GF-D8 (cell line): ENCODE measurements around the gene SCN5A.

Source experiments
- DNase-seq: peaks from one replicate; lab custom pipeline; 2025; lab: John Stamatoyannopoulos, UW

The SCN5A gene

GRCh38 chr3:38623539-38623938, 25.9 kb downstream of the SCN5A start:
- DNase-seq: no peak

DNA sequence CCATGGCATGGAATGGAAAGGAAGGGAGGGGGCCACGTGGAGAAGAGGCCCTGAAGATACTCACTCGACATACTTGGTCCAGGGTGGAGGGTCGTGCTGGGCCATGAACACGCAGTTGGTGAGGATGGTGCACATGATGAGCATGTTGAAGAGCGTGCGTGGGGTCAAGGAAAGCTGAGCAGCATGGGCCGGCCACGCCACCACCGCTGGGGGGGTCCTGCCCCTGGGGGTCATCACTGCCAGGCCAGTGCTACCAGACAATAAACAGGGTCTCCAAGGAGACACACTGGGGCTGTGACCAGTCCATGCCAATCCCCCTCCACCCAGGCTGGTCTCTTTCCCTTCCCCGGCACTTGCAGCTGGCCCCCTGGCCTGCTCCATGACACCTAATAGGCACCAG, 27.2 kb downstream of the SCN5A start:
- DNase-seq: no peak

DNA sequence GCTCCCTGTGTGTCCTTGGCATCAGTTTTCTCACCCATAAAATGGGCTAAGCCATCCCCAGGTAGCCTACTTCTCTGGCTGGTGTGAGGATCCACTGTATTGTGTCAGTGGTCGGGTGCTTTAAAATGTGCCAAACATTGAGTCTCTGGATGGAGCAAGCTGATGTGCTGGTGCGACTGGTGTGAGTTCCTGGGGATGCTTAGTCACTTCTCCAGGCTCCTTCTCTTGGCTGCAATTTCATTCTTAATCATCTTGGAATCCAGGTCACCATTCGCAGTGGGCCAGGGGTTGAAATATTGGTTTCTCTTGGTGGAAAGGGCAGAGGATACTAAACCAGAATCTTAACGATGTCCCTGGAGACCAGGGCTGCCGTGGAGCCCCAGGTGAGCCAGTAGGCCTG, 29.3 kb downstream of the SCN5A start:
- DNase-seq: no peak

- DNase-seq: no peak
Observed at GRCh38 chr3:38618343-38618742, 31.1 kb downstream of the SCN5A start.

- DNase-seq: no peak
Observed at GRCh38 chr3:38617586-38617985, 31.9 kb downstream of the SCN5A start.

- DNase-seq: no peak
Observed at GRCh38 chr3:38617137-38617536, 32.4 kb downstream of the SCN5A start.

DNA sequence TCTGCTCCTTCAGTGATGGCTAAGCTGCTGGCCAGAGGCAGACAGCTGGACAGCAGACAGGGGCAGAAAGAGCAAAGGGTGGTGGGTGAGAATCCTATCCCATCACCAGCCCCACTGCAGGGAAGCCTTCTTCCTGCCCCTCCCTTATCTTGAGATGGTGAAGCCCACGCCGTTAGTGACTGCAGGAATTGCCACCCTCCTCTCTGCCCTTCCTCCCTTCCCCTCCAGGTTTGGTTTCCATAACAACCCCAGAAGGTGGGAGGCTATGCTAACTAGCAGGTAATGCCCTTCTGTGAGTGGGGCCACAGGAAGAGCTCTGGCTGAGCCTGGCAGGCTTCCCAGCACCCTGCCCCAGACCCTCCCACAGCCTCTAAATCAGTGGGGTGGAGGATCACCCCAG, 32.8 kb downstream of the SCN5A start:
- no peak for DNase-seq

DNA sequence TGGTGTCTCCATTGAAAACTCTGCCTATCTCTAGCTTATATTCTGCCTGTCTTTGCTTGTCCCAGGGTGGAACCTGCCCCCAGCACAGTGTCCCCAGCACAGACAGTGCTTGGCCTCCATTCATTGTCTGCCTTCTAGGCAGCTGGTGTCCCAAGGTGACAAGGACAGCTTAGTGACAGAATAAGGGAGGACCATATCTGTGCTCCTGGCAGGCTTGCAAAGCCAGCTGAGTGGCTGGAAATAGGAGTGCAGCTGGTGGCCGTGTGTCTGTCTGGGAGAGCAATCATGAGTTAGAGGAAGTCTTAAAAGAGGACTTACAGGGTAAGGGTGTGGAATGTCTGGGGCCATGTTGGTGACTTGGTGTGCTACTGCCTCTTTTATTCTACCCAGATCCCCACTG, 33.4 kb downstream of the SCN5A start:
- DNase-seq: no peak

GRCh38 chr3:38614651-38615352, 34.7 kb downstream of the SCN5A start:
- DNase-seq: no peak

- DNase-seq: no peak
Observed at GRCh38 chr3:38614091-38614490, 35.4 kb downstream of the SCN5A start.

DNA sequence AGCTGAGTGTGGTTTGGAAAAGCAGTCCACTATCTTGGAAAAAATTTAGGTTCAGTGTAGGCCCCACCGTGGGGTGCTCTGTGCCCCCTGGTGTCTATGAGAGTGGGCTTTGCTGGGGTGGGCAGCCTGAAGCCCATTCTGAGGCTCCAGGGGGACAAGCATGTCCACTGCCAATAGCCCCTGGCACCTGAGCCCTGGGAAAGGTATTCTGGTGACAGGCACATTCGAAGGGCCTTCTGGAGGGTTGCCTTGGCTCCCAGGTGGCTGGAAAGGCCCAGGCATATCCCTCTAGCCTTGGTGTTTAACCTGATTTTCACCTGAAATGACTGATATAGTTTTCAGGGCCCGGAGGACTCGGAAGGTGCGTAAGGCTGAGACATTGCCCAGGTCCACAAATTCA, 36.1 kb downstream of the SCN5A start:
- DNase-seq: no peak

GRCh38 chr3:38611866-38612265, 37.6 kb downstream of the SCN5A start:
- DNase-seq: no peak

- no peak for DNase-seq
Observed at GRCh38 chr3:38610934-38611333, 38.6 kb downstream of the SCN5A start.

DNA sequence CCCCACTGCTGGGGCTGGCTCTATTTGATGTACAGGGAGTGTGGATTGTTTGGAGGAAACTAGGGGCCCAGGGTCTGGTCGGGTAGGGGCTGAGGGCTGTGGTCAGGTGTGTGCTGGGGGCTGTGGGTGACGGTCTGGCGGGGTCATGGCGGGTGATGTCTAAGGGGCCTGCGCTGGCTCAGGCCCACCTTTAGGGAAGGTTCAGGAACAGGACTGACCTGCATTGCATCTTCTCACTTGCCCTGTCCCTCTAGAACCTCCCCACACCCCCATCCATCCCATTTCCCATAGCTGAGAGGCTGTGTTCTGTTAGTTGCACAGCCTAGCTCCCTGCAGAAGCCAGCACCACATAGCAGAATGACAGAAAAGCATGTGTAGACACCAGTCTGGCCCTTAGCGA, 39.1 kb downstream of the SCN5A start:
- DNase-seq: no peak

DNA sequence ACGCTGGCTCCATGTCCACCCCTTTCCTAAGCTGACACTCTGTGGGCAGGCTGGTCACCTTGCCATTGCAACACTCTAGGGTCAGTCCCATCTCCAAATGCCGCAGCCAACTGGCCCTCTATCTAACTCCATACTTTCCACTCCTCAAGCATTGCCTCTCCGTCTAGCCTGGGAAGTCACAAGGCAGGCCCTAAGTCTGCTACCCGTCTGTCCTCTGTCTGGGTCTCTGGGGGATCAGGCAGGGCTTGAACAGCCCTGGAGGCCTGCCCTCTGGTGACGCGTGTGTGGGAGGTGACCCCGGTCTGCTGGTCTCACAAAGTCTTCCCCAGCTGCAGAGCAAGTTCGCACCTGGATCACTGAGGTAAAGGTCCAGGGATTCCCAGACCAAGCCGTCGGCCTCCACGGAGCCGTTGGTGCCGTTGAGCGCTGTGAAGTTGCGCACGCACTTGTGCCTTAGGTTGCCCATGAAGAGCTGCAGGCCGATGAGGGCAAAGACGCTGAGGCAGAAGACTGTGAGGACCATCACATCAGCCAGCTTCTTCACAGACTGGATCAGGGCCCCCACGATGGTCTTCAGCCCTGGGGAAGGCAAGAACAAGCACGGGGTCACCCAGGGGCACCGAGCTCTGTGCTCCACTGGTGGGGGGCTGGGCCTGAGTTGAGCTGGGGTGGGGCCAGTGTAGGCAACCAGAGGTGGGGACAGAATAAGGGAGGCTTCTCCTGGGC, 39.9 kb downstream of the SCN5A start:
- DNase-seq: no peak

DNA sequence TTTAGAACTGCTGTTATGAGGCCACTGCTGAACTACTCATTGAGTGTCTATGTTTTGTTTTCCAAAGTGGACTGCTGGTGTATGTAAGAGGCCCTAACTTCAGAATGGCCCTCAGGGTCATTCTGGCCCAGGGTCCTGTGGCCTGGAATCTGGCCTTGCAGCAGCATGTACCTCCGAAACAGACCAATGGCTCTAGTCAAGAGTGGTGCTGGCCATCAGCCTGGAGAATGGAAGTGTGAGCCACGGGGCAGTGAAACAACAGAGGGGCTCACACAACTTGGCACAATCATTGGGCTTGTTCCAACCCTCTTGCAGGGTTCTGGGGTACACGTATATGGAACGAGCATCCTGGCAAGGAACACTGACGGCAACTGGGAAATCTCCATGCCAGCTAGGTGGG, 40.5 kb downstream of the SCN5A start:
- DNase-seq: no peak

DNA sequence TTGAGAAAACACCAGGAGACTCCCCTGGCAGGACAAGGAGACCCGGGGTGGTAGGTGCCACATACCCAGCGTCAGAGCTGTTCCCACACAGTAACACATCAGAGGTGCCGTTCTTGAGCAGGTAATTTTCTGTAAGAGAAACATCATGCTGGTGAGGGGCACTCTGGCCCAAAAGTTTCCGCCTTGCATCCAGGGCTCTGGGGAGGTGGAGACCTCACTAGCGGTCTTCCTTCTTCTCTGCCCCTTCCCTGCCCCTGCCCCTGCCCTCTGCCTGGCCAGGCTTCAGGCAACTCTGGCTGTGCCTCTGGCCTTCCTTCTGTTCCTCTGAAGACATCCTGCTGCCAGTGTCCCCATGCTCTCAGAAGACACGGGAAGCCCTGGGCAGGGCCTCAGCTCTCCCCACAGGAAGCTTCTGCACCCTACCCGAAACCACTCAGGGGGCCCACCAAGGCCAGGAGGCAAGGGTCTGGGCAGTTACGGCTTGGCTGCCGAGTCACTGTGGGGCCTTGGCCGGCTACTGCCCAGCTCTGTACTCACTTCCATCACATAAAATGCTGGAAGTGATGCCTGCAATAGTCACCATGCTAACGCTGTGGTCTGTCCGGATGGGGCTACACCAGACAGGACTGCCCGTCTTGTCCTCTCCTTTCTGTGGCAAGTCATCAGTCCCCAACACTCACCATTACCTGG, 41.3 kb downstream of the SCN5A start:
- no peak for DNase-seq

GRCh38 chr3:38606561-38606960, 42.9 kb downstream of the SCN5A start:
- no peak for DNase-seq

- no peak for DNase-seq
Observed at GRCh38 chr3:38605981-38606380, 43.5 kb downstream of the SCN5A start.

DNA sequence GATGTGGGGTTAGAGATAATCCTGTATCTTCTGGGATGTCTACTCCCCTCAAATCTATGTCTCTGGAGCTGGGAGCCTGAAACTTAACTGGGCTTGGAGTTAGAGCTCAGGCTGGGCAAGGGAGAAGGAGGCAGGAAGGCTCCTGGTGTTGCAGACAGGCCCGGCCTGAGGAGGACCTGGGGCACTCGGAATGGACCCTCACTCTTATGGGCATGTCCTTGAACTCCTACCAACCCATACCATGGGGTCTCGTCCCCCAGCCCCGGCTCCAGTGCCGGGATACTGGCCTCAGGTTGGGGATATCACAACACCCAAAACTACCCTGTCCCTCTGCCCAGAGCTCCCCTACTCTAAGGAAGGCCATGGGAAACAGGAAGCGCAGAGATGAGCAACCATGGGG, 45.2 kb downstream of the SCN5A start:
- no peak for DNase-seq

DNA sequence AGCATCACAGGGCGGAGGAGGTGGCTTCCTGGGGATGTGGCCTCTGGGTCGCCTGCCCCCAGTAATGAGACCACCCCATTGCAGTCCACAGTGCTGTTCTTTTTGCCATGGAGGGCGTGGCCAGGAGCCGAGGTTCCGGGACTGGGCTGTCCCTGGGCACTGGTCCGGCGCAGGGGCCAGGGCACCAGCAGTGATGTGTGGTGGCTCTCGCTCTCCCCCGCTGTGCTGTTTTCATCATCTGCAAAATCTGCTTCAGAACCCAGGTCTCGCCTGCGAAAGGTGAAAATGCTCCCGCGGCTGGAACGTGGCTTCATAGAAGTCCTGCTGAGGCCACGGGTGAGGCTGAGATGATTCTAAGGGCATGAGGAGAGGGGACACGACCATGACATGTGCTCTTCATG, 45.8 kb downstream of the SCN5A start:
- DNase-seq: no peak

GRCh38 chr3:38602576-38603250, 46.8 kb downstream of the SCN5A start:
- DNase-seq: no peak
